GM19395 (cell line): ENCODE measurements around the gene CTNNBL1.

ENCODE experiments used
- ATAC-seq: cut with Tn5 transposase; IDR thresholded peaks from one replicate; pipeline ENCODE4 v1.9.1; 2021; ENCODE audit warnings: mild to moderate bottlenecking, moderate library complexity; ENCODE audit not compliant: unreplicated experiment

Gene CTNNBL1

DNA sequence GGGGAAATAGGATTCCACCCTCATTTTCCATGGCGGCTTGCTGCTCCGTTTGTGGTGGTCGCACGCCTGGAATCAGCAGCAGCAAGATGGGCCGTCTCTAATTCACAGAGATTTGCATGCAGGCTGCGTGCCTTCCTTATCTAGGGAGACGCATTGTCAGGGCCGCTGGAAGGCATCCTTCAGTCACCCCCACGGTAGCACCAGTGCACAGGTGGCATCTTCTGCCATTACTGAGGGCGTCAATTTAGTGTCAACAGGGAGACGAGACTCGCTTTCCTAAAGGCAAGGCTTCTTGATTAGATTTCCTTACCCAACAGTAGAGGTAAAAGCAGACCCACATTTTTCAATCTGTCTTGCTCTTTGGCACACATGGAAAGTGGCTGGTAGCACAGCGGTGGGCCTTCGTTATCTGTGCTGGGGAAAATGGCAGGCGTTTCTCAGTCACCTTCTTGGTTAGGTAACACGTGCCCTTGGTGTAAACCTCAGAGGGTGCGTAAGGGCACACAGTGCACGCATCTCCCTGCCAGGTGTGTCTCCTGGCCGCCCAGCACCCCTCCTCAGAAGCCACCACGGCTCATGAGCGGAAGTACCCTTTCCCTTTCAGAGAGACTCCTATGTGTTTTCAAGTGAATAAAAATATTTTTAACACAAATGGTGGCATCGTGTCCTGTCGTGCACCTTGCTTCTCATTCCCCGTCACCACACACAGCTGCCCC lies 181.8 kb downstream of the CTNNBL1 start:
- ATAC-seq: no peak

DNA sequence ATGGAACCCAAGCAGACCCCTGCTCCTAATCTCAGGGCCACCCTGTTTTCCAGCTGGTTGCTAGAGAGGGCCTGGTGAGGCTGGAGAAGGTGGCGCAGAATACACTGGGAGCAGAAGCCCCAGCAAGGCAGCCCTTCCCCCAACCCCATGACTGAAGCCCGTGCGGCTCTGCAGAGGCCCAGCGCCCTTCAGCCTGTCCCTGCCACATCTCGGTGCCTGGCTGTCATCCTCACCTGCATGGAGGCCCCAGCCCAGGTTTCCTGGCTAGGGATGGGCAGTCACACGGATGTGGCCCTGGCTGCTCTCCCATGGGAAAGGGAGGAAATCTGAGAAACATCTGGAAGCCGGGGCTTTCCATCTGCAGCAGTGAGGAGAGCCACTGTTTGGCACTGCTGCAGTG lies 183.0 kb downstream of the CTNNBL1 start:
- ATAC-seq: no peak

DNA sequence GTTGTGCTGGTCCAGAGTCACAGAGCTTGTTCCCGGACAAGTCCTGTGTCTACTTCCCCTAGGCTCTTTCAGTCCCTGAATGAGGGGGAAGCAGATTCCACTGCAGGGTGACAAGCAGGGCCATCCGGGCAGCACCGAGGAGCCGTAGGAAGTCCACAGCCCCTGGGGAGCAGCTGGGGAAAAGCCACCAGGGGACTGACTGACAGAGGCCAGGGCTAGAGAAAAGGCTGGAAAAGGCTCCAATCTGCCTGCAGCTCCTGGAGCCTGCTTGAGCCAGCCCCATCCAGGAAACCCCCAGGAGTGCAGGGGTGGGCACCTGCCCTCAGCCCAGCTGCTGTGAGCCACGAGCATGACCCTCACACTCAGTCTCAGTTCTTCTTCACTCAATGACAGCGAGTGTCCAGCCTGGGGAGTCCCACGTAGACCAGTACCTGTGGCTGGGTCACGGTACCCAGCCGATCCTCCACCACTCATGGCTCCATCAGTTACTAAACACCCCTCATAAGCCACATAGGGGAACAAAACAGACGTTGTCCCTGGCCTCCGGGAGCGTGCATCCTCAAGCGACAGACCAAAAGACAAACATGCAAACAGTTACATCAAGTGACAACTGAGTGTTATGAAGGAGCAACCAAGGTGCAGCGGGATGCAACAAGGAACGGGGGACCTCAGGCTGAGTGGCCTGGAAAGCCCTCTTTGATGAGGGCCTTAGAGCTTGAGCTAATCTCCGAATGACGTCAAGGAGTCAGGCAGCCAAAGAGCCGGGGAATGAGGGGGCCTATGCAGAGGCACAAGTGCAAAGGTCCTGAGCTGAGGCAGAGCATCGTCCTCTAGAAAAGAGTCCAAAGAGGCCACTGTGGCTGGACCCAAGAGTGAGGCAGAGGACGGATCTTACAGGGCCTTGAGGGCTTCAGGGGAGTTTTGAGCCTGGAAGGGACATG lies 184.3 kb downstream of the CTNNBL1 start:
- no peak for ATAC-seq

DNA sequence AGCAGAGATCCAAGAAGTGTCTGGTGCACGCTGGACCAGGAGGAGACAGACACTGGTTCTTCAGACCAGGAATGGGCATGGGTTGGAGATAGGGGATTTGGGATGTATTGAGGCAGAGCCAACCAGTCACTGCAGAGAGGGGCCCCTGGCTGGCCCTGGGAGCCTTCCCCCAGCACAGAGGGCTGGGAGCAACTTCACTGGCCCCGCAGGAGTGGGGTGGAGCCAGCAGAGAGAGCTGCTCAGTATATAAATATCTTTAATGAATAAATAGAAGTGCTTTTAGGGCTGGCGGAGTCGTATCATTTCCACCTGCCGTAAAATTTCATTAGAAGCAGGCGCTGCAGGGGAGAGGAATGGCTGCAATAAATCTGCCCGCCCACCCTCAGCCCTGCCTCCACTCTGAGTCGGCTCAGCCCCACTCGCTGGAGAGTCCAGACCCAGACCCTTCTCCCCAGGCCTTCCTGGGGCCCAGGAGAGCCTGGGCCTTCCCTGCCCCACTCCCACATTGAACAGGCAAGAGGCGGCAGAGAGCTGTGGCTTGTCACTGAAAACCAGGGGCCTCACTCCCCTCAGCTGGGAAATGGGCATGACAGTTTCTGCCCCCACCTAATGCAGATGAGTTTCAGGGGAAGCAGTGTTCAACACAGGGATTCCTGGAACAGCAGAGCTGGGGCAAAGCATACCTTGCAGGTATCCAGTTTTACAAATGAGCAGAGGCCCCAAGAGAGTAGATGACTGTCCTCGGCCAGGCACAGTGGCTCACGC lies 185.2 kb downstream of the CTNNBL1 start:
- ATAC-seq: no peak

DNA sequence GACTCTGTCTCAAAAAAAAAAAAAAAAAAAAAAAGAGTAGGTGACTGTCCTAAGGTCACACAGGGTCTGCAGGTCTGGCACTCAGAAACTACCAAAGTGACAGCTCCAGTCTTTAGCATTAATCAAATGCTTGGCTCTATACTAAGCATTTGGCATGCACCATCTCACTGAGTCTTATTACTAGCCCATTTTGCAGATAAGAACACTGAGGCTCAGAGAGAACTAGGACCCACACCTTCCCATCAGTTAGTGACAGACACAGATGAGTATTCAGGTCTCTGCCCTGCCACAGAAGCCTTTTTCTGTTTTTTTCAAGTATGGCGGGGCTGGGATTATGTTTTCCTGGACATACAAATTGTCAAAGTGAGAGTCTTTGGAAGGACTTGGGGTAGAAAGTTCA lies 186.0 kb downstream of the CTNNBL1 start:
- ATAC-seq: no peak

DNA sequence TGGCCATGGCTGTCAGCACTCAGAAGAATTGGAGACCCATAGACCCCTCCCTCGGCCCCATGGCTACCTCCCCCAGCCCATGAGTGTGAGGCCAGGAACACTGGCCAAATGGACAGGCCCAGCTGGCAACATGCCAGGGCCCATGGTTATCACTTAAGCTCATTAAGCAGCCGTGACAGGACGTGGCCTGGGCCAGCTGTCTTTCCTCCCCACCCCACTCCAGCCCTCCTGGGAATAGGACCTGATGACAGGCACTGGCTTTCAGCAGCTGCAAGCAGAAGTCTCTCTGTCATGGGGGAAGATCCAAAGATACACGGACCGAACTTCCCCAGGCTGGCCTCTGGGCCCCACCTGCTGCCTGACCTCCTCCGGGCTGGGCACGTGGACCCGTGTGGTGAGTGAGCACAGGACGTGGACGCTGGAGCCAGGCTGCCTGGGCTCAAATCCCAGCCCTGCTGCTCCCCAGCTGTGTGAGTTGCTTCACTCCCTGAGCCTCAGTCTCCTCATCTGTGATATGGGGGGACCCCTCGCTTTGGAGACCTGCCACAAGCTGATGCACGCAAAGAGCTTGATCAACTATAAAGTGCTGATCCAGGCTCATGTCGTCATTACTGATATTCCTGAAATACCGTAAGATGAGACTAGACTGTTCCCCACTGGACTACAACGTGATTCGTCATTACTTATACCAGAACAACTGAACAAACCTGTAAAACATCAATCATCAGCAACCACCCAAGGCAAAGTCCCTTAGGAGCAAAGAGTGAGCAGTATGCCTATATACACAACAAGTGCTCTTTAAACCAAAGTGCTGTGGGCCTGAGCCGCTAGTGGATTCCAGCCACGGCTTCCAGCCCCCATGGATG lies 187.1 kb downstream of the CTNNBL1 start:
- ATAC-seq: no peak

DNA sequence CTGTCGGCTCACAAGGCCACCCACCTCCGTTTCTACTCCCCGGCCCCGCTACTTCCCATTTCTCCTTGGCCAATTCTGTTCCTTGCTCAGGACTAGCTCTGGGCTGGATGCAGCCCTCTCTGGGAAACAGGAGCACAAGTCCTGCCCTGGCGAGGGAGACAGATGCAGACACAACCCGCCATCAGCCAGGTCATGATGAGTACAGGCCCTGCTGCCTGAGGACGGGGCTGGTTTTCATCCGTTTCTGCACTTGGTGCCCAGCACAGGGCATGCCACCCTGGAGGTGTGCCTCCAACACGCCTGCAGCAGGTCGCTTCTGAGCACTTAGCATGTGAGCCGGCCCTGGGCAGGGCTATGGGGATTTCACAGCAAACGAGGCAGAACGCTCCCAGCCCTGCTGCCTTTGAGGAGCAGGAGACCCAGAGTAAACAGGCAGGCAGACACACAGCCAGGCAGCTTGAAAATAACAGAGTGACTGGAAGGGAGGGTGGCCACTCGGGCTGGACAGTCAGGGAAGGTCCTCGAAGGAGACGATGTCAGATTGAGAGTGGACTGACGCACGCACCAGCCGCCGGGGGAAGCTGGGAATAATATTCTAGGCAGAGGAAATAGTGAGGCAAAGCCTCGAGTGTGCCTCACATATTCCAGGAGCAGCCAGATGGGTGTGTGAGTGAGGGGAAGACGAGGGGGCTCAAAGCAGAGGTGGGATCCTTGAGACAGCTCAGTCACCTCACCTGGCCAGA lies 187.9 kb downstream of the CTNNBL1 start:
- no peak for ATAC-seq

DNA sequence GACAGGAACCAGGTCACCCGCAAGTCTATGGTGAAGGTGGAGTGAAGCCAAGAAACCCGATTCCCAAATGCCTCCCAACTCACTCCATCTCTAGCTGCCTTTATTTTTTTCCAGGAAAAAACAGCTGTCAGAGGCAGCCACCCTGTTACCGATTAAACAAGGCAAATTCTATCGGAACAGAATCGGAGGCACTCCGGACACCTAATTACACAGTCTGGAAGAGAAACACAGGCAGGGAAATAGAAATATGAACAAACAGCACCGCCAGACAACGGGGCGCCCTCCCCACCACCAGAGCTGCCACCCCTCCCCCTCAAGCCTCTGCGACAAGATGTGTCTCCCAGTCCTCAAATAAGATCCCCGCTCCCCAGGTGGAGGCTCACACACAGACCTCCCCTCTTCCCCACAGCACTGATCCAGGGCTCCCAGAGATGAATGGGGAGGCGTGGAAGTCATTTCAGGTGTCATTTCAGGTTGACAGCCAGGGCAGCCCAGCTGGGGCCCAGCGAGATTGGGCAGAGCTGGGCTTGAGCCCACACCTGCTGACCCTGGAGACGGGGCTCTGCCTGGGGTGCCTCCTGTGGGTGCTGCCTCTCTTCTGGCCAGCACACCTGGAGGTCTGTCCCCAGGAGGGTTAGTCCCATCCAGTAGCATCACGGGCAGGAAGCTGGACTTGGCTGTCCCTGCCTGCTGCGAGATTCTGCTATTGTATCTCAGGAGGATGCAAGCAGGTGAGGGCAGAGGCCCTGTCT lies 189.3 kb downstream of the CTNNBL1 start:
- no peak for ATAC-seq

DNA sequence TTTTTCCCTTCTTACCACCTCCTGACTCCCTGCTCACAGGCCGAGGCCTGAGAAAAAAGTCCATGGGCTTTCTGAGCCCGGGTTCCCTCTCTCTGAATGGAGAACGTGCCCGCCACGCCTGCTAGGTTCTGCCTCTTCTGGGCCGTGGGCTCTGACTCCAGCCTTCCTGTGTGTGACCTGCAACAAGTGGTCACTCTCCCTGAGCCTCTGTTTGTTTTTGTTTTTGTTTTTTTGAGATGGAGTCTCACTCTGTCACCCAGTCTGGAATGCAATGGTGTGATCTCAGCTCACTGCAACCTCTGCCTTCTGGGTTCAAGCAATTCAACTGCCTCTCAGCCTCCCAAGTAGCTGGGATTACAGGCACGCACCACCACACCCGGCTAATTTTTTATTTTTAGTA lies 191.2 kb downstream of the CTNNBL1 start:
- ATAC-seq: no peak

DNA sequence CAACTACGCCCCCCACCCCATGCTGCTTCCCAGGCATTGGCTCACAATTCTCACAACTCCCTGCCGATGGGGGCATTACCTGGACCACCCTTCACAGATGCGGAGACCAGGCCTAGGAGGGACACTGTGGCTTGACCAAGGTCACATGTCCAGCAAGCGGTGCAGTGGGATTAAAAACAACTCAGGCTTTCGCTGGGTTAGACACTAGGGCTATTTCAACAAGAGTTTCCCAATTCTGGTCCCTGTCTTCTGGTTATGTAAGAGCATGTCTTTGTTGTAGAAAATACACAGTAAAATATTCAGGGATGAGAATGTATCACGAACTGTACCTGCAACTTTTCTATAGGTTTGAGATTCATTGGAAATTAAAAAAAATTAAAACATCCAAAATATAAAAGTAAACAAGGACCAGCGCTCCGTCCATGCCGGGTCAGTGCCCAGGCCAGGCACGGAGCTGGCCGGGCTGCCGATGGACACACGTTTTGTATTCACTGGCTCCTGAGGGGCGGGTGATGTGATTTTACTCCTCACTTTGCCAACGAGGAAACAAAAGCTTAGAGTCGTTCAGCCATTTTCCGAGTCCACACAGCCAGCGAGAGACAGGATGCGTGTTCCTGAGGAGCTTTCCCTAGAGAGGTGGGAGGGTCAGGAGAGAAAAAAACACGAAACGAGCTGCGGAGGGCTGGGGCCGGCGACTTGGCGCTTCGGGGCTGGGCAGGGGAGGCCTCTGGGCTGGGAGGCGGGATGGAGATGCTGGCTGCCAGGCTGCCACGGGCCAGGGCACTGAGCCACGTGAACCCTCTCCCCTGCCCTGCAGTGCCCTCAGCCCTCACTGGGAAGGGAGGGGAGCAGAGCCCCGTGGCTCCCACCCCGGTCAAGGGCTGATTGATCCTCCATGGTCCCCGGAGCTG lies 192.0 kb downstream of the CTNNBL1 start:
- no peak for ATAC-seq

DNA sequence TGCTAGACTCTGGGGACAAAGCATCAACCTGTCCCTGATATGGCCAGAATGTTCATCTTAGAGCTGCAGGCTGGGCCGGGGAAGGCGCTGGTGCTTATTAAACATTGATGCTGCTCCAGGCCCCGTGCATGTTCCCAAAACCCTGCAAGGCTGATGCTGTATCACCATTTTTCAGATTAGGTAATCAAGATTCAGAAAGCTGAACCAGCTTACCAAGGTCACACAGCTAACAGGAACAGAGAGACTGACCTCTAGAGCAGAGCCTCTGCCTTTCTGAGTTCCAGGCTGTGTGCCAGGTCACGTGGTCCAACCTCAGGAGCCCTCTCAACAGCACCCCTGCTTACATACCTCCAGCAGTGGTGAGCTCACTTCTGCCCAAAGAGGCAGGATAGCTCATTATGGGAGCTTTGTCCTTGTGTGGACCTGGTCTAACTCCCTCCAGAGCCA lies 193.0 kb downstream of the CTNNBL1 start:
- ATAC-seq: no peak

DNA sequence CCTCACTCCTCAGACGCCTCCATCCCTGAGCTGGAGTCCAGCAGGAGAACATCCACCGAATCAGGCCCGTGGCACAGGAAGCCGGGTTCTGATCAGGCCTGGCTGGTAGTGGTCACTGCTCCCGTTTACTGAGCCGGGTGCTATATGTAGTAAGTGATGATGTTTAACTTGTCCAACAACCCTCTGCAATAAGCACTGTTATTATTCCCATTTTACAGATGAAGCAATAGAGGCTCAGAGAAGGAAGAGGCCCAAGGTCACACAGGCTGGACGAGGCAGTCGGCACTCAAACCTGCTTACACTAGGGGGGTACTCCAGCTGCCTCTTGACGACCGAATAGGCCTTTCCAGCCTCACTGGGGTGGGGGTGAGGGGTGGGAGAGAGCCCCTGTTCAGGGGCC lies 194.8 kb downstream of the CTNNBL1 start:
- ATAC-seq: no peak

DNA sequence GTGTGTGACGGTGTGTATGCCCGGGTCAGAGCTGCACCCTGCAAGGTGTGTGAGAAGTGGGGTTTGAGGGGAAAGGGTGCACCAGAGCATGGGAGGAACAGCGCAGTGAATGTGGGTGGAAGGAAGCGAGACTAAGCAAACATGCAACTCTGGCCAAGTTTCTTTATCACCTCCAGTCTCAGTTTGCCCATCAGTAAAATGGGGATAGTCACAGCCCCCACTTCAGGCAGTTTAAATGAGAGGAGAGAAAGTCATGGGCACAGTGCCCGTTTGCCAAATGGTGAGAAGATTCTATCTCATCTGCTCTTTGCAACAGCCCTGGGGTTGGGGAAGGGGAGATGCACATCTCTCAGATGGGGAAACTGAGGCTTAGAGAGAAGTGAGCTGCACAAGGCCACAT lies 196.3 kb downstream of the CTNNBL1 start:
- no peak for ATAC-seq

DNA sequence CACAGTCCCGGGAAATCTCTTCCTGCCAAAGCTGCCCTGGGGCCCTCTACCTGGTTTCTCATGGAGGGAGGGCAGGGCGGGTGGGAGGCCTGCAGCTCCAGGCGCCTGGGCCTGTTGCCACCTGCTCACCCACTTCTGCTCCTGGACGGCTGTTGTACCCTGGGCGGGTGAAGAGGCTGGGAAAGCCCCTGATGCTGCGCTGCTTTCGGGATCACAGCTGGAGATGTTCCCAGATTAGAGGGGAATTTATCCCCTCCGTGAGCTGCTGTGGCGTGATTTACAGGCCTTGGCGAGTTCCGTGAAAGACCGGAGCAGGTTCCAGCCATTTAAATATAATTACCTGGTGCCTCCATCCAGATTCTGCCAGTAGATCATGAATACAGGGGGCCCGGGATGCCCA lies 196.8 kb downstream of the CTNNBL1 start:
- ATAC-seq: no peak

DNA sequence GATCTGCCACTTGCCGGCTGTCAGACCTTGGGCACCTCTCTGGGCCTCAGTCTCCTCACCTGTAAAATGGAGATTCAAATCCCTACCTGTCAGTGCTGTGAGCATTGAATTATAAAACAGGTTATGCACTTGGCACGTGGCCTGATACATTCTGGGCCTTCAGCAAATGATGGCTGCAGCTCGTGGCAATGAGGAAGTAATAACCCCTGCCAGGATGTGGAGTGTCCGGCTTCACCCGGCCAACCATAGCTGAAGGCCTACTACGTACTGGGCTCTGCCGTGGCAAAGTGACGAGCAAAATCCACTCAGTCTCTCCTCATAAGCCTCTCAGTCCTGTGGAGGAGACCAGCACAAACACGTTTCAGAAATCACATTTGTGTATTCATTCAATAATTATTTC lies 198.2 kb downstream of the CTNNBL1 start:
- no peak for ATAC-seq

DNA sequence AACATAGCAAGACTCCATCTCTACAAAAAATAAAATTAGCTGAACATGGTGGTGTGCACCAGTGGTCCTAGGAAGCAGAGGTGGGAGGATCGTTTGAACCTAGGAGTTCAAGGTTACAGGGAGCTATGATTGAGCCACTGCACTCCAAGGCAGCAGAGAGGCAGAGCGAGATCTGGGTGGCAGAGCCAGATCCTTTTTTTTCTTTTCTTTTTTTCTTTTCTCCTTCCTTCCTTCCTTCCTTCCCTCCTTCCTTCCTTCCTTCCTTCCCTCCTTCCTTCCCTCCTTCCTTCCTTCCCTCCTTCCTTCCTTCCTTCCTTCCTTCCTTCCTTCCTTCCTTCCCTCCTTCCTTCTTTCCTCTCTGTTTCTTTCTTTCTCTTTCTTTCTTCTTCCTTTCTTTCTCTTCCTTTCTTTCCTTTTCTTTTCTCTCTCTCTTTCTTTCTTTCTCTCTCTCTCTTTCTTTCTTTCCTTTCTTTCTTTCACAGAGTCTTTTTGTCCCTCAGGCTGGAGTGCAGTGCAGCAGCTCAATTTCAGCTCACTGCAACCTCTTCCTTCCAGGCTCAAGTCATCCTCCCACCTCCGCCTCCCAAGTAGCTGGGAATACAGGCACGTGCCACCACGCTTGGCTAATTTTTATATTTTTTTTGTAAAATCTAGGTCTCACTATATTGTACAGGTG lies 199.9 kb downstream of the CTNNBL1 start:
- ATAC-seq: no peak

DNA sequence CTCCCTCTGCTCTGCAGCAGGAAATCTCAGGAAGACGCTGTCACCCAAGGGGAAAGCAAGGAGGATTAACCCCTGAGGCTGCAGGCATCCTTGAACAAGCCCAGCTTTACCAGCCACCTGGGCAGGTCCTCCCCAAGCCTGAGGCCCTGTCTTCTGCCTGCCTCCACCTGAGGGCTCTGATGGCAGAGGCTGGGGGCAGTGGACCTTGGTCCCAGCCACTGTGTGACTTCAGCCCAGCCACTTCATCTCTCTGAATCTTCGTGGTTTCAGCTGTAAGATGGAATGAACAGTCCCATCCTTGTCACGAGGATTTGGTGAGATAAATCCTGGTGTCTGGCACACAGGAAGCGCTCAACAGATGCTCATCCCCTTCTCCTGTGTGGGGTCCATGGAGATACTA lies 200.6 kb downstream of the CTNNBL1 start:
- ATAC-seq: no peak
